PC-9 (cell line): ENCODE data around the gene MYOG.

Experiments used
- CTCF ChIP-seq: fragments of 200-600 bp; sonication (generic); conservative IDR thresholded peaks from 2 replicates; pipeline ENCODE4 v1.6.1; 2017; ENCODE audit warnings: mixed run types, antibody characterized with exemption, mild to moderate bottlenecking, moderate library complexity
- EZH2 ChIP-seq: fragments of 200-600 bp; sonication (generic); IDR thresholded peaks from 2 replicates; pipeline ENCODE4 v1.8.0; 2017; ENCODE audit warnings: antibody characterized with exemption, low read depth

GRCh38 chr1:203035111-203036000, 50.5 kb downstream of the MYOG start:
- no peak for TF ChIP-seq CTCF
- TF ChIP-seq EZH2: no peak
